ENCODE data around the gene MORN5.

Gene MORN5

GRCh38 chr9:122180633-122181032 is 20.9 kb downstream of the MORN5 start:
- DNase-seq (ENCODE audit: insufficient read length) (no peak), FAIRE-seq (no peak)
- no peak for TF ChIP-seq POLR2A (IDR thresholded peaks at IDR 0.05; ENCODE audit: low read depth, low read length)
- no peak for TF ChIP-seq POLR2AphosphoS5 (IDR thresholded peaks at IDR 0.05; ENCODE audit: low read depth, low read length)
- no peak for TF ChIP-seq TAF1 (IDR thresholded peaks at IDR 0.05; ENCODE audit: borderline replicate concordance, low read depth, low read length)

GRCh38 chr9:122183501-122183900 is 23.8 kb downstream of the MORN5 start:
- no peak for FAIRE-seq
- TF ChIP-seq POLR2A (IDR thresholded peaks at IDR 0.05; ENCODE audit: low read depth, low read length) (no peak), TAF1 (IDR thresholded peaks at IDR 0.05; ENCODE audit: borderline replicate concordance, low read depth, low read length) (no peak), POLR2AphosphoS5 (IDR thresholded peaks at IDR 0.05; ENCODE audit: low read depth, low read length) (no peak)

GRCh38 chr9:122184551-122184950 is 24.8 kb downstream of the MORN5 start:
- DNase-seq (ENCODE audit: insufficient read length) (no peak), FAIRE-seq (no peak)
- no peak for TF ChIP-seq TAF1 (IDR thresholded peaks at IDR 0.05; ENCODE audit: borderline replicate concordance, low read depth, low read length)
- TF ChIP-seq POLR2A (IDR thresholded peaks at IDR 0.05; ENCODE audit: low read depth, low read length) = no peak
- TF ChIP-seq POLR2AphosphoS5 (IDR thresholded peaks at IDR 0.05; ENCODE audit: low read depth, low read length) = no peak

More at GRCh38 chr9:122183501-122183900, 23.8 kb downstream of the MORN5 start:
- DNase-seq (ENCODE audit: insufficient read length) = no peak

- DNase-seq (ENCODE audit: insufficient read length) (no peak), FAIRE-seq (no peak)
- TF ChIP-seq TAF1 (IDR thresholded peaks at IDR 0.05; ENCODE audit: borderline replicate concordance, low read depth, low read length) (no peak), POLR2AphosphoS5 (IDR thresholded peaks at IDR 0.05; ENCODE audit: low read depth, low read length) (no peak), POLR2A (IDR thresholded peaks at IDR 0.05; ENCODE audit: low read depth, low read length) (no peak)
These were observed 26.6 kb downstream of the MORN5 start for GRCh38 chr9:122186301-122186700.

GRCh38 chr9:122186777-122187470 is 27.2 kb downstream of the MORN5 start:
- no peak for FAIRE-seq
- TF ChIP-seq POLR2A (IDR thresholded peaks at IDR 0.05; ENCODE audit: low read depth, low read length) (no peak), TAF1 (IDR thresholded peaks at IDR 0.05; ENCODE audit: borderline replicate concordance, low read depth, low read length) (no peak), POLR2AphosphoS5 (IDR thresholded peaks at IDR 0.05; ENCODE audit: low read depth, low read length) (no peak)
- DNase-seq (ENCODE audit: insufficient read length) = no peak

GRCh38 chr9:122188369-122188768 is 28.7 kb downstream of the MORN5 start:
- no peak for DNase-seq (ENCODE audit: insufficient read length)
- FAIRE-seq = no peak

GRCh38 chr9:122190597-122191381 is 31.1 kb downstream of the MORN5 start:
- DNase-seq (ENCODE audit: insufficient read length) (no peak), FAIRE-seq (no peak)
- no peak for TF ChIP-seq POLR2AphosphoS5 (IDR thresholded peaks at IDR 0.05; ENCODE audit: low read depth, low read length)
- no peak for TF ChIP-seq TAF1 (IDR thresholded peaks at IDR 0.05; ENCODE audit: borderline replicate concordance, low read depth, low read length)
- no peak for TF ChIP-seq POLR2A (IDR thresholded peaks at IDR 0.05; ENCODE audit: low read depth, low read length)

More at GRCh38 chr9:122188369-122188768, 28.7 kb downstream of the MORN5 start:
- TF ChIP-seq POLR2AphosphoS5 (IDR thresholded peaks at IDR 0.05; ENCODE audit: low read depth, low read length) (no peak), TAF1 (IDR thresholded peaks at IDR 0.05; ENCODE audit: borderline replicate concordance, low read depth, low read length) (no peak), POLR2A (IDR thresholded peaks at IDR 0.05; ENCODE audit: low read depth, low read length) (no peak)

GRCh38 chr9:122191584-122191983 is 31.9 kb downstream of the MORN5 start:
- FAIRE-seq = no peak
- no peak for DNase-seq (ENCODE audit: insufficient read length)
- TF ChIP-seq POLR2AphosphoS5 (IDR thresholded peaks at IDR 0.05; ENCODE audit: low read depth, low read length) = no peak
- no peak for TF ChIP-seq POLR2A (IDR thresholded peaks at IDR 0.05; ENCODE audit: low read depth, low read length)
- no peak for TF ChIP-seq TAF1 (IDR thresholded peaks at IDR 0.05; ENCODE audit: borderline replicate concordance, low read depth, low read length)

GRCh38 chr9:122192261-122192875 is 32.7 kb downstream of the MORN5 start:
- DNase-seq (ENCODE audit: insufficient read length) = no peak
- FAIRE-seq = no peak
- TF ChIP-seq TAF1 (IDR thresholded peaks at IDR 0.05; ENCODE audit: borderline replicate concordance, low read depth, low read length) = no peak
- TF ChIP-seq POLR2A (IDR thresholded peaks at IDR 0.05; ENCODE audit: low read depth, low read length) = no peak
- TF ChIP-seq POLR2AphosphoS5 (IDR thresholded peaks at IDR 0.05; ENCODE audit: low read depth, low read length) = no peak

- TF ChIP-seq TAF1 (IDR thresholded peaks at IDR 0.05; ENCODE audit: borderline replicate concordance, low read depth, low read length) (no peak), POLR2AphosphoS5 (IDR thresholded peaks at IDR 0.05; ENCODE audit: low read depth, low read length) (no peak), POLR2A (IDR thresholded peaks at IDR 0.05; ENCODE audit: low read depth, low read length) (no peak)
- no peak for DNase-seq (ENCODE audit: insufficient read length)
- FAIRE-seq = no peak
These were observed 33.3 kb downstream of the MORN5 start for GRCh38 chr9:122192914-122193525.

- FAIRE-seq (no peak), DNase-seq (ENCODE audit: insufficient read length) (no peak)
- TF ChIP-seq TAF1 (IDR thresholded peaks at IDR 0.05; ENCODE audit: borderline replicate concordance, low read depth, low read length) (no peak), POLR2A (IDR thresholded peaks at IDR 0.05; ENCODE audit: low read depth, low read length) (no peak)
These were observed 33.9 kb downstream of the MORN5 start for GRCh38 chr9:122193651-122194050.
